Dermis microvascular lymphatic vessel endothelial cell (primary cell): ENCODE results near the gene RPTOR. TPM values are rescaled to one million over a fixed set of nuclear protein-coding genes. Genes with fewer than 3 reads are reported as not detected.

ENCODE experiments used
- DNase-seq, 2 donors: peaks; one replicate each; pipeline versions ENCODE4 v3.0.0 to v3.0.0-alpha.2; 2010; ENCODE audit warnings: low read depth in 2 of 2
- total RNA-seq: library from RNA; depleted of rRNA; stranded (reverse); fragments of >200 nt; gene quantifications from 2 replicates; pipeline ENCODE4 v1.2.1, GENCODE V29; 2014

The RPTOR gene
- total RNA-seq, 1 donor from 2014 or later, result 10.5 TPM

- no peak for DNase-seq
Measured at GRCh38 chr17:80987941-80988461, 443.4 kb downstream of the RPTOR start.

DNA sequence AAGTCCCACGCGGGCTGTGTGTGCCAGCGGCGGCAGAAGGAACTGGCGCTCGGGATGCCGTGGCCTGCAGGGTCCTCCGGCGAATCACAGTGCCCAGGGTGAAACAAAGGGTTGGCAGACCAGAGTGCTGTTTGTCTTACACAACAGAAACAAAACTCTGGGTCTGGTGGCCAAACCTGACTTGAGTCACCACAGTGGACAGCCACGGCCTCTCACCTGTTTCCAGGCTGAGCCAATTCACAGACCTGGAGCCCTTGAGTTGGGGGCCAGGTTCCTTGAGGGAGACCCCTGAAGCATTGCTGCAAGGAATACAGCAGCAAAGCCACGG is 444.9 kb downstream of the RPTOR start:
- no peak for DNase-seq

GRCh38 chr17:80990921-80991644 is 446.4 kb downstream of the RPTOR start:
- DNase-seq, result no peak

- peak; percentile 63 to 86 for DNase-seq
Measured at GRCh38 chr17:80991645-80992076, 447.0 kb downstream of the RPTOR start, which contains the start of gene CHMP6. Gene CHMP6, plus strand, starts transcription at chr17:80991841. Its CDS starts 78 bp downstream, at chr17:80991919.

- peak in 1 of 2 donors; percentile 24 for DNase-seq
Measured at GRCh38 chr17:80992077-80992947, 447.7 kb downstream of the RPTOR start.

DNA sequence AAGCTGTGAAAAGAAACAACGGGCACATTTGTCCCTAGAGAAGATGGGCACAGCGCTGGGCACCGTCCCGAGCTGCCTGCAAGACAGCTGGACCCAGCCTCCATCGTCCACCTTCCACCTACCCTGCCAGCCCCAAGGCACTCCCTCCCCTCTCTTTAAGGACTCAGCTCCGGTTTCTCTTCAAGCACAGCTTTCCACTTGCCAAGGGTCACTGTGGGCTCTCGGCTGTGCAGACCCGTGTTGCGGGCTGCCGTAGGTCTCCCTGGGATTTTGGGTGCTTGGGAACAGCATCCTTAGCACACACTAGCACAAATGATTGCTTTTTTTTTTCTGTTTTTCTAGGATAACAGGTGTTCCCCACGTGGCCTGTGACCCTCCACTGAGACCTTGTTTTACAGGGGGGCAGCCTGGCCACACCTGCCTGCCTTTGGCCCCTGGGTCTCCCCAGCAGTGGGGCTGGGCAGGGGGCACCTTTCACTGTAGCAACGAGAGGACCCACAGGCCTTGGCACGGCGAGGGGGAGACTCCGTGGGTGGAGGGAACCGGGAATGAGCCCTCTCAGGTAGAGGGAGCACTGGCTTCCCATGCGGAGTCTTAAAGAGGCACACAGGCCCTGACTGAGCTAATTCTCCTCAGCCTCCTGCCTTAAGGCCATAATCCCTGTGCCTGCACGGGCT is 448.4 kb downstream of the RPTOR start:
- no peak for DNase-seq

GRCh38 chr17:80995131-80995530 is 450.5 kb downstream of the RPTOR start:
- no peak for DNase-seq

DNA sequence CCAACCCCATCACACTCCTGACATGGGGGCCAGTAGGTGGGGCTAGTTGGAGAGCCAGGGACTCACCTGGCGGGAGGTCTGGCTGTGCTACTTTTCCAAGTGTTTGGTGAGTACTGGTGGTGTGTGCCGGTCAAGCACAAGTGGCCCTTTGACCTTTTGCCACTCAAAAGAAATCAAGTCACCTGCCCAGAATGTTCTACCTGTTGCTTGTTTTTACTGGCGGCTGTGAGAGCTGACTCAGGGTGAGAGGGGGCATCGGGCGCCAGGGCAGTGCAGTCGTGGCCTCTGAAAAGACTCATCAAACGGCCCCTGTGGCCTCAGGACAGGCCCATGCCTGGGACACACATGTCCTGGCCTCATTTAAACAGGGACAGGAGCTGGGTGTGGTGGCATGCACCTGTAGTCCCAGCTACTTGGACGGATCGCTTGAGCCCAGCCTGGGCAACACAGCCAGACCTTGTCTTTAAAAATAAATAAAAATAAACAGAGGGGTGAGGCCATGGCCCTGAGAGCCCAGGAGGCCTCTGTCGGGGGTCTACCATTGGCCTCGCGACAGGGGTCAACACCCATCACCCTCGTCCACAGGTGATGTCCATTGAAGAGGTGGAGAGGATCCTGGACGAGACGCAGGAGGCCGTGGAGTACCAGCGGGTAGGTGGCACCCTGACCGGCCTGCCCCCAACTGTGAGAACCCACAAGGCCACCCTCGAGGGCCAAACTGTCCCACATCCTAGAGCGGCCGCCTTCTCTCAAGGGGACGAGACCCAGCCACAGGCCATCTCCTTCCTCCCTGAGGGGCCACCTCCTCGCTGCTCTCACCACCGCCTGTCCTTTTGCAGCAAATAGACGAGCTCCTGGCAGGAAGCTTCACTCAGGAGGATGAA is 452.0 kb downstream of the RPTOR start:
- no peak for DNase-seq

GRCh38 chr17:80997424-80998117 is 452.9 kb downstream of the RPTOR start:
- DNase-seq, result no peak

DNA sequence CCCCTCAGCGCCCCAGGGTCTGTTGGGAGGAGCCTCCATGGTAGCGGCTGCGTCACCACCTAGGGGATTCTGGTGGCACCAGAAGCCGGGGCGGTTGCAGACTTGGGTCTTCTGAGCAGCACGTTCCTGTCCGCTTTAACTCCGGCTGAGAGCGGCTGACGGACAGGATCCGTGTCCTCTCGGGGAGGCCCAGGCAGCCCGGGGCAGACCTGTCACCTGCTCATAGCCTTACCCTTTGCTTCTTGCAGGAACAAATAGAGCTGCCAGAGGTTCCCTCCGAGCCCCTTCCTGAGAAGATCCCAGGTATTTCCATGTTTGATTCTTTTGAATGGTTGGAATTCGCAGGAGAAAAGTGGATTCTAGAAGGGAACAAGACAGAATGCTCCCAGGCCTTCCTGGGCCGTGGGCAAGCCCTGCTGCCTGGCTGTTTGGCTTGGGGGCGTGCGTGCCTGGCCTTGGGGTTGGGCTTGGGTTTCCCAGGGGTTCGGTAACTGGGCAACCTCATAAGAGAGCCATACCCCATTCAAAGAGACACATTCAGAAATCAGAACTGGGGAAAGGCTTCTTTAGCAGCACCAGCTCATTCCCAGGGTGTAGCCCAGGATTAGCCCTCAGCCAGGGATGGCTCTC is 453.6 kb downstream of the RPTOR start:
- no peak for DNase-seq

- DNase-seq, result no peak
Measured at GRCh38 chr17:80998748-80999535, 454.3 kb downstream of the RPTOR start.

DNA sequence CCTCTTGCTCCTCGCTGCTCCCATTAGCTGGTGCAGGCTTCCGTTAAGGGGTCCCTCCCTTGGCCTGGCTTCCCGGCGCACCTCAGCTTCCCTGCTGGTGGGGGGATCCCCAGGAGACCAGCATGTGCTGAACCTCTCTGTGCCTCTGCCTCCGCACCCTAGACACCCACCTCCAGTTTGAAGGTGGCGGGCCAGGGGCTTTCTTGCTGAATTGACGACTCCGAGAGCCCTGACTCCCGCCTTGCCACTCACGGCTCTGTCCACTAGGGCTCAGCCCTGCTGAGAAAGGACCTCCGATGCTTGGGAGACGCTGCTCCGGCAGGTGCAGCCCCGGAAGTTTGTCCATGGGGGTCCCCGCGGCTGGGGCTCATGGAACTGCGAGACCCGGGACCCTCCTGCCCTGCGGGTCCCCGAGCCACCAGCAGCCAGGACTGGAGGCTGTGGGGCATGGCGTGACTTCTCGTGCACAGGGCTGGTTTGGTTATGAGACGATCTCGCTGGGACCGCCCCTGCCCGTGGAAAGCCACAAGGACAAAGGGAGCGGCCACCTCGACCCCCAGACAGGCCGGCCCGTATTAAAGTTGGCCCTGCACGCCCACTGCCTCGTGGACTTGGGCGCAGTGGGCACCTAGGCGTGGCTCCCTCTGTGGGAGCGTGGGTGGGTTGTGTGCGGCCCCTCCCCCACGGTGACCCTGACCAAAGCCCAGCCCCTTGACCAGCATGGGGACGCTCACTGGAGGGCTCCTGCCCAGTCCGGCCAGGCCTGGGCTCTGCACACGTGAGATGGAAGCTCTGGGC is 455.1 kb downstream of the RPTOR start:
- no peak for DNase-seq

GRCh38 chr17:81000334-81000630 is 455.6 kb downstream of the RPTOR start:
- no peak for DNase-seq

DNA sequence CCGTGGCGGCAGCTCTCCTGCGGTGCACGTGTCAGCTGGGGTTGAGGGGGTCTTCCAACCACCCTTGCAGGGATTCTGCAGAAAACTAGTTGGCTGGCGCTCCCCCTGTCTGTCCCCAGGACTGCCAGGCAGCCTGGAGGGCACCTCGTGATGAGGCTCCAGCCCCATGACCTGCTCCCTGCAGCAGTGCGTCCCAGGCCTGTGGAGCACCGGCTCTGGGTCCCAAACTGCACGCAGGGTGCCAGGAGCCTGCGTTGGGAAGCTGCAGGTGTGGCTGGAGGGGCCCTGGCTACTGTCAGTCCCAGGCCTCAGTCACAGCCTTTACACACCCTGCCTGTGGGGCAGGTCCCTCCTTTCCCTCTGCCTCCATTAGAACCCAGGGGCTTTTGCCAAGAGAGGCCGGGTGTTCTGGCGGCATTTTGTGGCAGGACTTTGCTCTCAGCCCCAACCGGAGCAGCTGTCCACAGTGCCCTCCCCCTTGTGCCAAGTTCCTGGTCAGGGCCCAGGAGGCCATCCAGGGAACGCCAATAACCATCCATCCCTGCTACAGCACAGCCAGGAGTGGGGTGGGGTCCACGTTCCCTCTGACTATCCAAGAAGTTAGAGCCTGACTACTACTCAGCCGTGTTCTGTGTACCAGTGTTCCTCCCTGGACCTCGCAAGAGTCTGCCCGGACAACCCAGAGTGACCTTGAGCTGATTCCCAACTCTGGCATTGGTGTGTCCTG is 456.2 kb downstream of the RPTOR start:
- no peak for DNase-seq

GRCh38 chr17:81002013-81002384 is 457.4 kb downstream of the RPTOR start:
- DNase-seq, result no peak

- peak; percentile 16 to 63 for DNase-seq
Measured at GRCh38 chr17:81002409-81003361, 458.0 kb downstream of the RPTOR start.
